Smooth muscle cell (in vitro differentiated cells): ENCODE measurements around the gene CDK14. TPM values are rescaled to one million over a fixed set of nuclear protein-coding genes. Genes with fewer than 3 reads are reported as not detected.
A peak's percentile ranks its signal among the peaks of the same experiment; 100 is the strongest.

Experiments used
- DNase-seq: peaks from one replicate; lab custom pipeline; 2025; ENCODE audit not compliant: unreplicated experiment; lab: John Stamatoyannopoulos, UW
- H2AFZ ChIP-seq: fragments of 200-600 bp; sonication (generic); 2 replicates; pipeline ENCODE4 v1.6.0; 2016; ENCODE audit warnings: antibody characterized with exemption, low read depth, mild to moderate bottlenecking
- H3F3A ChIP-seq: fragments of 200-600 bp; sonication (generic); 2 replicates; pipeline ENCODE4 v1.6.0; 2017; ENCODE audit warnings: antibody characterized with exemption, low read depth
- H3K27ac ChIP-seq: fragments of 200-600 bp; sonication (generic); 2 replicates; pipeline ENCODE4 v1.5.1; 2016; ENCODE audit warnings: low read depth, mild to moderate bottlenecking
- H3K27me3 ChIP-seq: fragments of 200-600 bp; sonication (generic); 2 replicates; pipeline ENCODE4 v1.6.1; 2016; ENCODE audit warnings: low read depth, mild to moderate bottlenecking
- H3K36me3 ChIP-seq: fragments of 200-600 bp; sonication (generic); 2 replicates; pipeline ENCODE4 v1.5.1; 2016; ENCODE audit warnings: low read depth
- H3K4me1 ChIP-seq: fragments of 200-600 bp; sonication (generic); 2 replicates; pipeline ENCODE4 v1.5.1; 2016; ENCODE audit warnings: low read depth
- H3K4me2 ChIP-seq: fragments of 200-600 bp; sonication (generic); 2 replicates; pipeline ENCODE4 v1.6.0; 2016; ENCODE audit warnings: mild to moderate bottlenecking
- H3K4me3 ChIP-seq: fragments of 200-600 bp; sonication (generic); 2 replicates; pipeline ENCODE4 v1.5.1; 2016; ENCODE audit warnings: mild to moderate bottlenecking
- H3K79me2 ChIP-seq: fragments of 200-600 bp; sonication (generic); 2 replicates; pipeline ENCODE4 v1.6.0; 2016; ENCODE audit warnings: low read depth, mild to moderate bottlenecking
- H3K9ac ChIP-seq: fragments of 200-600 bp; sonication (generic); 2 replicates; pipeline ENCODE4 v1.6.0; 2016; ENCODE audit warnings: low read depth
- H3K9me3 ChIP-seq: fragments of 200-600 bp; sonication (generic); replicated peaks from 2 replicates; pipeline ENCODE4 v1.5.1; 2016; ENCODE audit warnings: low read depth
- H4K20me1 ChIP-seq: fragments of 200-600 bp; sonication (generic); 2 replicates; pipeline ENCODE4 v1.6.0; 2016; ENCODE audit warnings: low read depth
- WGBS: methylation state at CpG from one replicate; pipeline ENCODE4 v1.1.7; 2016; ENCODE audit warnings: low lambda C conversion rate; 5-methylcytosine and 5-hydroxymethylcytosine counted together
- polyA plus RNA-seq: library from polyadenylated mRNA; unstranded; fragments of >200 nt; fragmentation: Nextera tagmentation; extraction: Ambion mirVana; gene quantifications from 2 replicates; pipeline ENCODE4 v1.2.1, GENCODE V29; 2016
- total RNA-seq: library from RNA; depleted of rRNA; stranded (reverse); fragments of >200 nt; gene quantifications from 2 replicates; pipeline ENCODE4 v1.2.3, GENCODE V29; 2014
- TF ChIP-seq, protein P1 (sequence below): fragments of 200-600 bp; sonication (generic); IDR thresholded peaks from 2 replicates; pipeline ENCODE4 v1.5.1; 2017; ENCODE audit warnings: borderline replicate concordance, mild to moderate bottlenecking, antibody characterized with exemption; ENCODE audit not compliant: insufficient read depth, poor library complexity, severe bottlenecking

CDK14 gene
- total and polyA plus RNA-seq, 2 experiments from 2014 or later, result 4.1 to 5.3 TPM

GRCh38 chr7:90569368-90569767, 26.8 kb upstream of the CDK14 start:
- no peaks in the 10 kb centered on the region for H4K20me1 ChIP-seq
- TF ChIP-seq, protein P1, sequence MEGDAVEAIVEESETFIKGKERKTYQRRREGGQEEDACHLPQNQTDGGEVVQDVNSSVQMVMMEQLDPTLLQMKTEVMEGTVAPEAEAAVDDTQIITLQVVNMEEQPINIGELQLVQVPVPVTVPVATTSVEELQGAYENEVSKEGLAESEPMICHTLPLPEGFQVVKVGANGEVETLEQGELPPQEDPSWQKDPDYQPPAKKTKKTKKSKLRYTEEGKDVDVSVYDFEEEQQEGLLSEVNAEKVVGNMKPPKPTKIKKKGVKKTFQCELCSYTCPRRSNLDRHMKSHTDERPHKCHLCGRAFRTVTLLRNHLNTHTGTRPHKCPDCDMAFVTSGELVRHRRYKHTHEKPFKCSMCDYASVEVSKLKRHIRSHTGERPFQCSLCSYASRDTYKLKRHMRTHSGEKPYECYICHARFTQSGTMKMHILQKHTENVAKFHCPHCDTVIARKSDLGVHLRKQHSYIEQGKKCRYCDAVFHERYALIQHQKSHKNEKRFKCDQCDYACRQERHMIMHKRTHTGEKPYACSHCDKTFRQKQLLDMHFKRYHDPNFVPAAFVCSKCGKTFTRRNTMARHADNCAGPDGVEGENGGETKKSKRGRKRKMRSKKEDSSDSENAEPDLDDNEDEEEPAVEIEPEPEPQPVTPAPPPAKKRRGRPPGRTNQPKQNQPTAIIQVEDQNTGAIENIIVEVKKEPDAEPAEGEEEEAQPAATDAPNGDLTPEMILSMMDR, result no peak
- no peak overlapping the region for H3K9ac ChIP-seq
- no peak overlapping the region for H3K4me2 ChIP-seq
- DNase-seq, result no peak
- no peak overlapping the region for H2AFZ ChIP-seq
- H3F3A ChIP-seq, result no peaks in the 10 kb centered on the region
- H3K27ac ChIP-seq, result no peak overlapping the region
- no peaks in the 10 kb centered on the region for H3K27me3 ChIP-seq
- H3K9me3 ChIP-seq, result no peaks in the 10 kb centered on the region
- peaks cover 3% of the 10 kb centered on the region for H3K4me1 ChIP-seq
- H3K36me3 ChIP-seq, result no peaks in the 10 kb centered on the region
- 100% methylated on average over 1 of the region's 1 CpG for WGBS
- no peaks in the 10 kb centered on the region for H3K79me2 ChIP-seq
- no peak overlapping the region for H3K4me3 ChIP-seq

DNA sequence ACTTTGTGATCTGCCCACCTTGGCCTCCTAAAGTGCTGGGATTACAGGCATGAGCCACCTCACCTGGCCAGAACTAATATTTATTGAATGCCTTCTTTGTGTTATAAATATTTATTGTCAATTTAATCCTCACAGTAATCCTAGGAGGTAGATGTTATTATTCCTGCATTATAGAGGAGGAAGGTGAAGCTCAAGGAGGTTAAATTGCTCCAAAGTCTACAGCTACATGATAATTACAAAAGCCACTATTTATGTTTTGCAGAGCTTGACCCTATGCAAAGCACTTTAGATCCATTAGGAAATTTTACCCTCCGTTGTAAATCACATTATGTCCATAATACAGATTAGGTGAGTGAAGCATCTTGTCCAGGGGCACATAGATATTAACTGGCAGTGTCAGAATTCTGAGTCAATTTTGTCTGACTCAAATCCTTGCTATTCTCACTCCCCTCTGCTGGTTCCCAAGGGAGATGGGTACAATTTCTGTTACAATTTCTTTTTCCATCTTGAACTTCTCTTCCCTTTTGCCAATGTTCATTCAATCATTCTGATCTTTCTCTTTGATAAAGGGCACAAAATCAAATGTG, 25.7 kb upstream of the CDK14 start:
- Histone ChIP-seq H3K36me3 (no peaks in the 10 kb centered on the region), H2AFZ (no peak overlapping the region), H3K4me1 (peaks cover 5% of the 10 kb centered on the region), H3F3A (no peaks in the 10 kb centered on the region), H3K4me2 (no peak overlapping the region), H3K27ac (no peak overlapping the region), H3K9ac (no peak overlapping the region), H3K27me3 (no peaks in the 10 kb centered on the region), H3K4me3 (no peak overlapping the region), H4K20me1 (no peaks in the 10 kb centered on the region), H3K9me3 (no peaks in the 10 kb centered on the region), H3K79me2 (no peaks in the 10 kb centered on the region)
- no peak for DNase-seq
- TF ChIP-seq, protein P1, result no peak
- 88% methylated on average over 1 of the region's 1 CpG for WGBS

- Histone ChIP-seq H3K4me2 (peak overlapping the region; percentile 43), H3K9me3 (no peaks in the 10 kb centered on the region), H3K4me3 (no peak overlapping the region), H3K79me2 (no peaks in the 10 kb centered on the region), H3K36me3 (no peaks in the 10 kb centered on the region), H3K27me3 (no peaks in the 10 kb centered on the region), H2AFZ (peak overlapping the region; percentile 4), H4K20me1 (no peaks in the 10 kb centered on the region), H3F3A (no peaks in the 10 kb centered on the region), H3K27ac (no peak overlapping the region), H3K9ac (no peak overlapping the region), H3K4me1 (peaks cover 5% of the 10 kb centered on the region)
- 11% methylated on average over 3 of the region's 3 CpGs for WGBS
- TF ChIP-seq, protein P1, result no peak
- DNase-seq, result no peak
Observed at GRCh38 chr7:90574146-90574819, 21.8 kb upstream of the CDK14 start.

- no peaks in the 10 kb centered on the region for H3K36me3 ChIP-seq
- no peaks in the 10 kb centered on the region for H3K9me3 ChIP-seq
Observed at GRCh38 chr7:90574820-90575187, 21.3 kb upstream of the CDK14 start.

More at GRCh38 chr7:90574820-90575187, 21.3 kb upstream of the CDK14 start:
- Histone ChIP-seq H3K4me2 (peak overlapping the region; percentile 43), H3K27ac (no peak overlapping the region), H3F3A (no peaks in the 10 kb centered on the region), H3K4me1 (peaks cover 5% of the 10 kb centered on the region), H2AFZ (no peak overlapping the region), H3K79me2 (no peaks in the 10 kb centered on the region), H3K9ac (no peak overlapping the region), H3K27me3 (no peaks in the 10 kb centered on the region), H3K4me3 (no peak overlapping the region), H4K20me1 (no peaks in the 10 kb centered on the region)
- WGBS, result 85% methylated on average over 1 of the region's 1 CpG
- no peak for DNase-seq
- TF ChIP-seq, protein P1, result no peak
